ENCODE measurements around the gene PRICKLE3. TPM values are rescaled to one million over a fixed set of nuclear protein-coding genes. Genes with fewer than 3 reads are reported as not detected.

Gene PRICKLE3
- total and polyA plus RNA-seq, 12 donors: 2.8 to 46.8 (median 12.0) TPM

DNA sequence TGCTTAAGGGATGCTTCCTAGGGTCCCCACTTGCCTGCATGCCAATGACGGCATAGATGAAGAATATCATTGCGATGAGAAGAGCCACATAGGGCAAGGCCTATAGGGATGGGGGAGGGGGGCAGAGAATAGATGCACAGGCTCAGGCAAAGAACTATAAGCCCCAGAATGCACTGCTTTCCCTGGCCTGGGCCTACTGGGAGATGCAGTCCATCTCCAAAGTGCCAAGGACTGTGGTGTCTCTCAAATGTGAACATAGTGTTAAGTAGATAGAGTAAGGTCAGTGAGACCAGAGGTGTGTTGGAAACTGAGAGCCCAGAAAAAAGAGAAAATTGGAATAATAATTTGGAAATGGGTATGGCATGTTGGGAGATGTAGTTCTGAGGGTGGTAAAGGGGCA, 26.0 kb upstream of the PRICKLE3 start:
- Histone ChIP-seq H3K4me3 (no peak overlapping the region), H3K36me3 (replicated peaks in 1 of 2) (no peaks in the 10 kb centered on the region), H3K4me1 (replicated peaks in 1 of 2) (no peaks in the 10 kb centered on the region), H3K27me3 (no peaks in the 10 kb centered on the region), H3K27ac (no peak overlapping the region), H3K9me3 (replicated peaks in 1 of 3) (no peaks in the 10 kb centered on the region)
- intact Hi-C loops (cut with DNase I): no loop called here
- no peak for TF ChIP-seq POLR2A (IDR thresholded peaks at IDR 0.05)
- TF ChIP-seq, protein P1, sequence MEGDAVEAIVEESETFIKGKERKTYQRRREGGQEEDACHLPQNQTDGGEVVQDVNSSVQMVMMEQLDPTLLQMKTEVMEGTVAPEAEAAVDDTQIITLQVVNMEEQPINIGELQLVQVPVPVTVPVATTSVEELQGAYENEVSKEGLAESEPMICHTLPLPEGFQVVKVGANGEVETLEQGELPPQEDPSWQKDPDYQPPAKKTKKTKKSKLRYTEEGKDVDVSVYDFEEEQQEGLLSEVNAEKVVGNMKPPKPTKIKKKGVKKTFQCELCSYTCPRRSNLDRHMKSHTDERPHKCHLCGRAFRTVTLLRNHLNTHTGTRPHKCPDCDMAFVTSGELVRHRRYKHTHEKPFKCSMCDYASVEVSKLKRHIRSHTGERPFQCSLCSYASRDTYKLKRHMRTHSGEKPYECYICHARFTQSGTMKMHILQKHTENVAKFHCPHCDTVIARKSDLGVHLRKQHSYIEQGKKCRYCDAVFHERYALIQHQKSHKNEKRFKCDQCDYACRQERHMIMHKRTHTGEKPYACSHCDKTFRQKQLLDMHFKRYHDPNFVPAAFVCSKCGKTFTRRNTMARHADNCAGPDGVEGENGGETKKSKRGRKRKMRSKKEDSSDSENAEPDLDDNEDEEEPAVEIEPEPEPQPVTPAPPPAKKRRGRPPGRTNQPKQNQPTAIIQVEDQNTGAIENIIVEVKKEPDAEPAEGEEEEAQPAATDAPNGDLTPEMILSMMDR (IDR thresholded peaks at IDR 0.05): no peak
- no peak for DNase-seq
- 67 to 100% (median 88%) methylated on average over 2 of the region's 2 CpGs for WGBS, 4 donors

DNA sequence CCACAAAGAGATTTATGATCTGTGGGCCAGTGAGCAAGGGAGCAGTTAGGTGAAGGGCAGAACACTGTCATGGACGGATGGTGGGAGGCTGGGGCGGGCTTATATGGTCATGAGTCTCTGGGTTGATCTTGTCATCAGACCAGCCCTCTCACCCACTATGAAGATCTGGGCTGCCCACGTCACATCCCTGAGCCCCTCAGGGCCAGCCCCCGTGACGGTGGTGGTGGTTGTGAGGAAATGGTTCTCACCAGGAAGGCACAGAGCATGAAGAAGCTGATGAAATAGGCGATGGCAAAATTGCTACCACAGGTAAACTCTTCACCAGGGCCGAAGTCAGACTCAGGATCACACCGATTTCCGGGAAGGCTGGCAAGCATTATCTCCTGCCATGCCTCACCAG, 24.9 kb upstream of the PRICKLE3 start:
- no peaks in the 10 kb centered on the region for H3K4me1 ChIP-seq (replicated peaks in 1 of 2)
- H3K36me3 ChIP-seq (replicated peaks in 1 of 2): no peaks in the 10 kb centered on the region
- TF ChIP-seq POLR2A (IDR thresholded peaks at IDR 0.05): no peak
- TF ChIP-seq, protein P1 (IDR thresholded peaks at IDR 0.05): no peak
- no peak overlapping the region for H3K4me3 ChIP-seq
- intact Hi-C loops (cut with DNase I): no loop called here
- no peak overlapping the region for H3K27ac ChIP-seq
- no peak for DNase-seq
- WGBS, 4 donors: 79 to 92% (median 84%) methylated on average over 9 of the region's 9 CpGs; no CpG with 5 or more reads in 1 of the 4 donors
- H3K9me3 ChIP-seq (replicated peaks in 1 of 3): no peaks in the 10 kb centered on the region
- H3K27me3 ChIP-seq: peaks cover under 1% of the 10 kb centered on the region

DNA sequence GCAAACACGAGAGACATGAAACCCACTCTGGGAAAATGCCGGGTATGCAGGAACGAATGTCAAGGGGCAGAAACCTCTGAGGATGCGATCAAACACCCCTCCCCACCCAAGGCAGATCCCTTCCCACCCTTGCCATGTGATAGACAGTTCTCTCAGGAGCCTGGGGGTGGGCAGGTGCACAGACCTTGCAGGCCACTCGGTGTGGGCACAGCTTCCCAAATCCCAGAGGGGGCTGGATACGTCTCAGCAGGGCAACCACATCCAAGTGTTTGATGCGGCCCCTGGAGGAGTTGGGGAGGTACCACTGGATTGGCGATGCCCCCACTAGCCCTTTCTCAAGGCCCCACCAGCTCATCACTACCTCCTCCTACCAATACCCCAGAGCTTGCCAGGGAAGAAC, 24.2 kb upstream of the PRICKLE3 start:
- no peaks in the 10 kb centered on the region for H3K9me3 ChIP-seq (replicated peaks in 1 of 3)
- TF ChIP-seq, protein P1 (IDR thresholded peaks at IDR 0.05): no peak
- TF ChIP-seq POLR2A (IDR thresholded peaks at IDR 0.05): no peak
- WGBS, 4 donors: 65 to 78% (median 71%) methylated on average over 5 to 8 of the region's 8 CpGs
- no peak for DNase-seq
- no peaks in the 10 kb centered on the region for H3K4me1 ChIP-seq (replicated peaks in 1 of 2)
- peaks cover 6% of the 10 kb centered on the region for H3K27me3 ChIP-seq
- H3K4me3 ChIP-seq: no peak overlapping the region
- intact Hi-C loops (cut with DNase I): no loop called here
- H3K27ac ChIP-seq: no peak overlapping the region
- H3K36me3 ChIP-seq (replicated peaks in 1 of 2): no peaks in the 10 kb centered on the region

DNA sequence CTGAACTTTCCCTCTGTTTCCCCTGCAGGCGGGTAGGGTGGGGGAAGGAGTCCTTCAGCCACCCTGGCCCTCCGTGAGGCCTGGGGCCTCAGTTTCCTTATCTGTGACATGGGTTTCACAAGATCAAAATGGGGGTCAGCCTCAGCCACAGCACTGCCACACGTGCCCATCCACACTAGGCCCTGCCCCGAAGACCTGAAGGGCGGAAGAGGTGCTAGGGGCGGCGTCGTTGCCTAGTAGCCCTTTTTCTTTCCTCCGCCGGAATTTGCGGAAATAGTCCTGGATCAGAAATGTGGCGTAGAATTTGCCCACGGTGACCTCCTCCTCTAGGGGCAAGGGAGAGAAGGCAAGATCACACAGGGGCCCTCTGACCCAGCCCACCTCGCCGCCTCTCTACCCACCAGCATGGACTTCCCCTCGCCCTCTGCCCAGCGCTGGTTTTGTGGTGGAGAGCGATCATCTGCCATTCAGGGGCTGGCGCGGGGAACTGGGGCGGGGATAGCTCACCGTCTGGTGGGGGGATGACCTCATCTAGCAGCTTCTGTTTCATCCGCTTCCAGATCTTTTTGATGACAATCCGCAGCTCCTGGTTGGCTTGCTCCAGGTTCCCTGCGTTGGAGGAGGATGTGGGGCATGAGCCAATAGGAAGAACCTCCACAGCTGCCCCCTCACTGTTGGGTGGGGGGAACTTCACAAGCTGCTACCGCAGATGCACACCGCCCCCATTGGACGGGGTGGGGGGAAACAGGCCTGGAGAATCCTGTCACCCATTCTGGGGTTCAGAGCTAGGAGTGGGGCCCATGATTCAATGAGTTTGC, 23.5 kb upstream of the PRICKLE3 start:
- WGBS, 4 donors: 56 to 77% (median 60%) methylated on average over 4 to 28 of the region's 28 CpGs
- TF ChIP-seq, protein P1 (IDR thresholded peaks at IDR 0.05): no peak
- no peak for TF ChIP-seq POLR2A (IDR thresholded peaks at IDR 0.05)
- Histone ChIP-seq H3K27me3 (peaks cover 6% of the 10 kb centered on the region), H3K4me1 (replicated peaks in 1 of 2) (no peaks in the 10 kb centered on the region), H3K27ac (no peak overlapping the region), H3K4me3 (no peak overlapping the region), H3K9me3 (replicated peaks in 1 of 3) (no peaks in the 10 kb centered on the region), H3K36me3 (replicated peaks in 1 of 2) (no peaks in the 10 kb centered on the region)
- intact Hi-C loops (cut with DNase I): no loop called here
- DNase-seq: no peak

Measured in adrenal gland (tissue), 12 donors.